Mesodermal cell (in vitro differentiated cells): Measurements from ENCODE around the gene C17orf50.

Experiments used
- H3K27ac ChIP-seq: 2 replicates; pipeline ENCODE4 v1.7.0; 2013; ENCODE audit warnings: mild to moderate bottlenecking, low read depth, low read length, moderate library complexity; ENCODE audit not compliant: severe bottlenecking
- H3K36me3 ChIP-seq: 2 replicates; pipeline ENCODE4 v1.7.1; 2013; ENCODE audit warnings: mild to moderate bottlenecking, low read length, moderate library complexity; ENCODE audit not compliant: control insufficient read depth, insufficient read depth
- H3K4me1 ChIP-seq: one replicate; pipeline ENCODE4 v1.7.1; 2013; ENCODE audit warnings: mild to moderate bottlenecking, low read length; ENCODE audit not compliant: insufficient read depth, control insufficient read depth, poor library complexity, severe bottlenecking
- H3K4me3 ChIP-seq: 2 replicates; pipeline ENCODE4 v1.7.0; 2013; ENCODE audit warnings: low read length, control low read depth, mild to moderate bottlenecking; ENCODE audit not compliant: insufficient read depth, poor library complexity, severe bottlenecking; ENCODE audit errors: extremely low read depth
- H3K9me3 ChIP-seq: 2 replicates; pipeline ENCODE4 v1.7.1; 2013; ENCODE audit warnings: mild to moderate bottlenecking, low read length, moderate library complexity; ENCODE audit not compliant: control insufficient read depth
- WGBS, 2 experiments: methylation state at CpG; one replicate each; pipeline ENCODE4 v1.1.5; 2013; ENCODE audit warnings: missing lambda C conversion rate in 2 of 2; ENCODE audit not compliant: insufficient coverage in 2 of 2; 5-methylcytosine and 5-hydroxymethylcytosine counted together

The C17orf50 gene

DNA sequence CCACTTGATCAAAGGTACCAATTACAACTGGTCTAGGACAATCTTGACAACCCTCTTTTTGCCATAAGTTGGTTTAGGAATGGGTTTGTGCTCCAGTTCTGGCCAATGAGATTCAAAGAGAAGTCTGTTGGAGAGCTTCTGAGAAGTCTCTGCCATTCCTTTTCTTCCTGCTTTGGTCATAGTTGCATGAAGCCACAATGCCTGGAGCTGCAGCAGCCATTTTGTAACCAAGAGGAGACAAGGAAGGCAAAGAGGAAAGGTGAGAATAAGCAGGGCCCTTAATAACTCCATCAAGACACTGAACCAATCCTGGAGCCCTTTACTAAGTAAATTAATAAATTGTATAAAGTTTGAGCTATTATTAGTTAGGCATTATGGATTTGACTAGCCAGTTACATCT is 3.4 kb upstream of the C17orf50 start:
- Histone ChIP-seq H3K4me1 (peaks cover 5% of the 10 kb centered on the region), H3K4me3 (no peak overlapping the region), H3K36me3 (no peaks in the 10 kb centered on the region), H3K9me3 (no peaks in the 10 kb centered on the region), H3K27ac (no peak overlapping the region)

DNA sequence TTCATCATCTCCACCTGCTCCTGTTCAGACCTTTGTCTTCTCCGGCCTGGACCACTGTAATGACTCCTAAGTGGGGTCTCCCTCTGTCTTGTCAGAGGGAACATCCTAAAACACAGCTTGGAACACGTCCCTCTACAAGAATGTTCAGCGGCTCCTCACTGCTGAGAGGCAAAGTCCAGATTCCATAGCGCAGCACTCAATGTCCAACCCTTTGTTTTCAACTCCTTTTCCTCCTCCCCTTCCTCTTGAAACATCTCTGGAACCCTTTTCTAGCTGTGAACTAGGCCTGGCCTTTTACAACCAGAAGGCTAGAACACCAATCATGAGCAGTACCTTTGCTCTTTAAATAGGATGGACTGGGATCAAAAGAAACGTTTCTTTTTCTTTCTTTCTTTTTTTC is 914 bp downstream of the C17orf50 start:
- H3K9me3 ChIP-seq: no peaks in the 10 kb centered on the region
- no peak overlapping the region for H3K4me3 ChIP-seq
- H3K36me3 ChIP-seq: no peaks in the 10 kb centered on the region
- 92 to 95% methylated on average over 3 to 5 of the region's 5 CpGs for WGBS, 2 experiments
- H3K4me1 ChIP-seq: peaks cover 18% of the 10 kb centered on the region
- no peak overlapping the region for H3K27ac ChIP-seq

DNA sequence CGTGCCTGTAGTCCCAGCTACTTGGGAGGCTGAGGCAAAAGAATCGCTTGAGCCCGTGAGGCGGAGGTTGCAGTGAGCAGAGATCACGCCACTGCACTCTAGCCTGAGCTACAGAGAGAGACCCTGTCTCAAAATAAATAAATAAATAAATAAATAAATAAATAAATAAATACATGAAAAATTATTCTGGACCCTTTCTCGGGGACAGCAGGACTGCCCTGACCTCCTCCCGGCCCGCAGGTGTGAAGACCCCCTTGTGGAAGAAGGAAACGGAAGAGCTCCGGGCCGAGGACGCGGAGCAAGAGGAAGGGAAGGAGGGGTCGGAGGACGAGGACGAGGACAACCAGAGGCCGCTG is 3.1 kb downstream of the C17orf50 start:
- Histone ChIP-seq H3K36me3 (no peaks in the 10 kb centered on the region), H3K9me3 (no peaks in the 10 kb centered on the region), H3K4me3 (peak overlapping the region; percentile 31), H3K4me1 (peaks cover 19% of the 10 kb centered on the region), H3K27ac (no peak overlapping the region)
- 10 to 37% methylated on average over 10 to 13 of the region's 17 CpGs for WGBS, 2 experiments

DNA sequence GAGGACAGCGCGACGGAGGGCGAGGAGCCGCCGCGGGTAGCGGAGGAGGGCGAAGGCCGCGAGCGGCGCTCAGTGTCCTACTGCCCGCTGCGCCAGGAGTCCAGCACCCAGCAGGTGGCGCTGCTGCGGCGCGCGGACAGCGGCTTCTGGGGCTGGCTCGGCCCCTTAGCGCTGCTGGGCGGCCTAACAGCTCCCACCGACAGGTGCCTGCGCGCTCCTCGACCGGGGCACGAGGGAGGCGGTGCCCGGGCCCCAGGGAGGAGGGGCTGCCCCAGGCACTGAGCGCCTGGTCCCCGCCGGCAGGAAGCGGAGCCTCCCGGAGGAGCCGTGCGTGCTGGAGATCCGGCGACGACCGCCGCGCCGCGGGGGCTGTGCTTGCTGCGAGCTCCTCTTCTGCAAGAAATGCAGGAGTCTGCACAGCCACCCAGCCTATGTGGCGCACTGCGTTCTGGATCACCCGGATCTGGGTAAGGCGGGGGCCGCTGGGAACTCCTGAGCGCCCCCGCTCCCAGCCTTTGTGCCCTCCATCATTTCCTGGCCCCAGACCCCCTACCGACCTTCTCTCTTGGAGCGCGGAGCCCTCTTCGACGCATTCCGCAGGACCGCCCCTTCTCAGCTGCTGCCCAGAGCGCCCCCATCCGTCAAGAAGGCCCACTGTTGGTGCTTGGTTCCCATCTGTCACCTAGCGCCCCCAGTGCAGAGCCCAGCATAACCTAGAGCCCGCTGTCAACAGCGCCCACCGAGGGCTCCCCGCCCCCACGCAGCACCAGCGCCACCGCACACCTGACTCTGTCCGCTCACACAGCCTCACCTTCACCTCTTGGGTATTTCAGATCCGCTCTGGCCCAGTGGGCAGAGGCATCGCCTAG is 3.7 kb downstream of the C17orf50 start:
- H3K36me3 ChIP-seq: no peaks in the 10 kb centered on the region
- peaks cover 19% of the 10 kb centered on the region for H3K4me1 ChIP-seq
- 10 to 12% methylated on average over 57 to 74 of the region's 75 CpGs for WGBS, 2 experiments
- H3K4me3 ChIP-seq: peak overlapping the region; percentile 31
- H3K9me3 ChIP-seq: no peaks in the 10 kb centered on the region
- peak overlapping the region; percentile 41 for H3K27ac ChIP-seq

DNA sequence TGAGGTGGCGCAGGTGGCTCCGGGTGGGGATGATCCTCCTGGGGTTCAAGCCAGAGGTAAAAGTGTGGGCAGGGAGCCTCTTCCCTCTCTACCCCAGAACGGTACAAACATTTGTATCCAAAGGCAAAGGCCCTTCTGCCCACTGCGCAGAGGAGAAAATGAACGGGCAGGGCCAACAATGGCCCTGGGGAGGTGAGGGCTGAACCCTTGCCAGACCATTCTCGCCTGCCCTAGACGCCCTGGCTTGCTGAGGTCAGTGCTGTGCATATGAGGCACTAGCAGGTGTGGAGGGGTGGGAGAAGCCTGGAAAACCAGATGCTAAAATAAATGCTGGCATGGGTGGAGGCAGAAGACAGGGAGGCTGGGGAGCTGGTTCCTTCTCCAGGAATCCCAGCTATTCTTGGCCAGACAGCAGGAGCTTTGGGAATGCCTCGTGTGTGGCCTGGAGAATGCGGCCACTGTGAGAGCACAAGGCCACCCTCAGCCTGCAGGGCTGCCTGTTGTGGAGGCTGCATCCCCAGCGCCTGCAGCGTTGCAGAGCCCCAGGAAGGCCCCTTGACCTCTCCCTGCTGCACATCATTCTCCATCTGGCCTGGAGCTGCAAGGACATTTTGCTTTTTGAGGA is 4.5 kb downstream of the C17orf50 start:
- Histone ChIP-seq H3K4me1 (peaks cover 19% of the 10 kb centered on the region), H3K4me3 (no peak overlapping the region), H3K36me3 (no peaks in the 10 kb centered on the region), H3K27ac (peak overlapping the region; percentile 36), H3K9me3 (no peaks in the 10 kb centered on the region)
- WGBS, 2 experiments: 85 to 89% methylated on average over 6 to 8 of the region's 11 CpGs

DNA sequence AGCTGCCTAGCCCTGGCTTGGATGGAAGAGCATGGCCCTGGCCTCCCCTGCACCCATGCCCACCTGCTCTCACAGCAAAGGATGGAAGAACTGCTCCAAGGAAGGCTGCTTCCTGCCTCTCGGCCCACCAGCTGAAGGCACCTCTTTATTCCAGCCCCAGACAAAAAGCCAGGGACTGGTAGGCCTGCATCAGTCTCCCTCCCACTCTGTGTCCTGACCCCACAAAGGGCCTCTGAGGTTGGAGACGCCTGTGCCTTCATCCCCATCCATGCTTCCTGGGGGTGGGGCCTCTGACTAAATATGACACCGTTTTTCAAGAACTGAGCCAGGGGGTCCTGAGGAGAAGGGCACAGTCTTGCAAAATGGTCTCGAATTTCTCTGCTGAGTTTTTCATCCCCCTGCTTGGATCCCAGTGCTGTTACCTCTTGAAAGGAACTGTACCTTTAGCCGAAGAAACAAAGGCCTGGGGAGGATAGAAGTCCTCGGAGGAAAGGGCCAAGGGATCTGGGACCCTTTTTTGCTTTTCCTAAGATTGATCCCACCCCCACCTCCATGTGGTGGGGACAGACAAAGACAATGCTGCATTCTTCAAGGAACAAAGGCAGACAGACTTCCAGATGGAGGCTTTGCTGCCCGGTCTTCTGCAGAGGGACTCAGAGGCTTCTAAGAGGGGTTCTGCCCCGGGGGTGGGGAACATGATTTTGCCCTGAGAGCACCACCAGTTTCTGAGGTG is 5.2 kb downstream of the C17orf50 start:
- H3K4me3 ChIP-seq: no peak overlapping the region
- H3K36me3 ChIP-seq: no peaks in the 10 kb centered on the region
- H3K27ac ChIP-seq: peak overlapping the region; percentile 33
- 61 to 75% methylated on average over 6 of the region's 8 CpGs for WGBS, 2 experiments
- peaks cover 19% of the 10 kb centered on the region for H3K4me1 ChIP-seq
- no peaks in the 10 kb centered on the region for H3K9me3 ChIP-seq

DNA sequence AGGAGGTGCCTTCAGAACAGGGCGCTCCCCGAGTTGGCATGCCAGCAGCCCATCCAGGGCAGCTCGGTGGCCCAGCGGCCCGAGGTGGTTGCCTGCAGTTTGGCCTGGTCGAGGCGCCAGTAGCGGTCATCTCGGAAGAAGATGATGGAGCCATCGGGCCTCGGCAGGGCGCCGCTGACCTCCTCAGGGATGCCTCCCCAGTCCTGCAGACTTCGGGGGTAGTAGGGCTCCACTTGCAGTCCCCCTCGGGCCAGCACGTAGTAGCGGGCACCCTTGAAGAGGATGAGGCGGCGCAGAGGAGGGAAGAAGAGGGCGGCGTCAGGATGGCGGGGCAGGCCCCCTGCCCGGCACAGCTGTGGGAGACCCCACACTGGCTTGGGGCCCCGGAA is 5.8 kb downstream of the C17orf50 start:
- Histone ChIP-seq H3K36me3 (no peaks in the 10 kb centered on the region), H3K9me3 (no peaks in the 10 kb centered on the region), H3K4me3 (no peak overlapping the region), H3K27ac (peak overlapping the region; percentile 10), H3K4me1 (peaks cover 19% of the 10 kb centered on the region)
- 92 to 97% methylated on average over 9 to 22 of the region's 24 CpGs for WGBS, 2 experiments

DNA sequence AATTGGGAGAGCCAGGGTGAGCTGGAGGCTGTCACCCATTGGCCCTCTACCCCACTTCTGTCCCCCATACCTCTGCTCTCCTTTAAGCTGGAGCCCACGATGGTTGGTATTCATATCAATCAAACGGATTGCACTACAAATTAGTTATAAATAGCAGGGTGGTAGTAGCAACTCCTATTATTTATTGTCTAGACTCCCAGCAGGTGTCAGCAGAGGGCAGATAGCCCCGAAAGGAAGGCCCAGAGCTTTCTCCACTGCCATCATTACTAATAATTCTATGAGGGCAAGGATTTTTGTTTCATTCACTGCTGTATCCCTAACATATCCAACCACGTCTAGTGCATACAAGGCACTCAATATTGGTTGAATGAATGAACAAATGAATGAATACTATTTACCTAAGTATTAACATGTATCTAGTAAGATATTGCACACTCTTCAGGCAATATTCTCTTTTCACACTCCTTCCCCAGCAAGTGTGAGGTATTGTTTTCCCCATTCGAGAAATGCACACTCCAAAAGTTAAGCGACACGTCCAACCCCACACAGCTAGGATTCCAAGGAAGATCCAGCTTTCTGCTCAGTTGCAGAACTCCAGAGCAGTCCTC is 6.3 kb downstream of the C17orf50 start:
- H3K36me3 ChIP-seq: no peaks in the 10 kb centered on the region
- peaks cover 19% of the 10 kb centered on the region for H3K4me1 ChIP-seq
- no peak overlapping the region for H3K4me3 ChIP-seq
- no peaks in the 10 kb centered on the region for H3K9me3 ChIP-seq
- 74 to 84% methylated on average over 3 of the region's 7 CpGs for WGBS, 2 experiments
- H3K27ac ChIP-seq: no peak overlapping the region

DNA sequence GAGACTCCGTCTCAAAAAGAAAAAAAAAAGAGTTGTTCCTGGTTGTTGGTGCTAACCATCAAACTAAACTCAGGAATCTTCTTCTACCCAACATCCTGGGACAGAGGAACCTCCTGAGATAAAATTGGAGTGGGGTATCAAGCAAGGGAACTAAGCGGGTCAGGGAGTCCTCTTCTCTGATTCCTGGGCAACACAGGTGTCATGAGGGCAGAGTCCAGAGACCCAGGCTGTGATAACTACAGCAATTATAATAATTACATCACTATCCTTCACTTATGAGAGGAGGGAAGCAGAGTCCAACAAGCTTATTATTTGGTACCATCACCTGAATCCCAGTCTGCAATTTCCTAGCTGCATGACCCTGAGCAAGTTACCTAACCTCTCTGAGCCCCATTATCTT is 8.1 kb downstream of the C17orf50 start:
- WGBS, 2 experiments: no CpG with 5 or more reads among the region's 2 CpGs
- no peaks in the 10 kb centered on the region for H3K36me3 ChIP-seq
- H3K4me1 ChIP-seq: peaks cover 25% of the 10 kb centered on the region
- H3K9me3 ChIP-seq: no peaks in the 10 kb centered on the region
- no peak overlapping the region for H3K27ac ChIP-seq
- no peak overlapping the region for H3K4me3 ChIP-seq

DNA sequence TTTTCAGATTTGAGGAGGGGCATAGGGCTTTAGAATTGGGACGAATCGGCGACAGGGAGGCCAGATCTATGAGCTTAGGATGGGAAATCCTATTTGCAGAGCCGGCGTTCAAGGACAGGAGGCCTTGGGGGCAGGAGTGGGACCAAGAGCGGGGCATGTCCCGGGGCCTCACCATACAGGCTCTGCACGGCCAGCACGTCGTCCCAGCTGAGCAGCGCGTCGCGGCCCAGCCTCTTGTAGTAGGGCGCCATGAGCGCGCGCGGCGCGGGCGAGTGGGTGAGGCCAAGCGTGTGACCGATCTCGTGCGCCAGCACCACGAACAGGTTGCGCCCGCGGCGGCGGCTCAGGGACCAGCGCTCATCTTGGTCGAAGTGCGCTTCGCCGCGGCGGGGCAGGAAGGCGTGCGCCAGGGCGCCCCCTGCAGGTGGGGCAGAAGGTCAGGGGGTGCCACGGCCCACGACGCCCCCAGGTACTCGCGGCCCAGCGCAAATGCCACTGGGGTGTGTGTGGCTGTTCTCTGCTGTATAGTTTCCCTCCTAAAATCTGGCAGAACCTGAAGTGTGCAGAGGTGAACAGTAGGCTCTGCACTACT is 9.3 kb downstream of the C17orf50 start:
- Histone ChIP-seq H3K36me3 (no peaks in the 10 kb centered on the region), H3K9me3 (no peaks in the 10 kb centered on the region), H3K4me3 (no peak overlapping the region), H3K27ac (no peak overlapping the region), H3K4me1 (peaks cover 32% of the 10 kb centered on the region)
- 98% methylated on average over 41 to 43 of the region's 48 CpGs for WGBS, 2 experiments
